Measurements from ENCODE around the gene DOCK2.
"Not testable (repeated sequence)": the region's sequence is repeated elsewhere in the genome, so short reads cannot be mapped to it uniquely, and the experiment has no call there.

Gene DOCK2

GRCh38 chr5:169754737-169755136 lies 117.7 kb downstream of the DOCK2 start:
- no peak for DNase-seq (ENCODE audit: low read depth in 4 of 4, low spot score in 1 of 4)

- no peak for DNase-seq (ENCODE audit: low read depth in 4 of 4, low spot score in 1 of 4)
Observed at GRCh38 chr5:169756071-169756765, 119.1 kb downstream of the DOCK2 start.

GRCh38 chr5:169757016-169757415 lies 119.9 kb downstream of the DOCK2 start:
- no peak for DNase-seq (ENCODE audit: low read depth in 4 of 4, low spot score in 1 of 4)

GRCh38 chr5:169758886-169759285 lies 121.8 kb downstream of the DOCK2 start:
- DNase-seq (ENCODE audit: low read depth in 4 of 4, low spot score in 1 of 4): no peak

- DNase-seq (ENCODE audit: low read depth in 4 of 4, low spot score in 1 of 4): no peak
Observed at GRCh38 chr5:169760229-169760628, 123.2 kb downstream of the DOCK2 start.

- DNase-seq (ENCODE audit: low read depth in 4 of 4, low spot score in 1 of 4): no peak
Observed at GRCh38 chr5:169762338-169763095, 125.4 kb downstream of the DOCK2 start.

- no peak for DNase-seq (ENCODE audit: low read depth in 4 of 4, low spot score in 1 of 4)
Observed at GRCh38 chr5:169763376-169764017, 126.4 kb downstream of the DOCK2 start.

GRCh38 chr5:169764018-169764378 lies 126.9 kb downstream of the DOCK2 start:
- no peak for DNase-seq (ENCODE audit: low read depth in 4 of 4, low spot score in 1 of 4)

GRCh38 chr5:169765176-169765996 lies 128.3 kb downstream of the DOCK2 start:
- DNase-seq (ENCODE audit: low read depth in 4 of 4, low spot score in 1 of 4): no peak

GRCh38 chr5:169766943-169767342 lies 129.9 kb downstream of the DOCK2 start:
- not testable (repeated sequence) for DNase-seq (ENCODE audit: low read depth in 4 of 4, low spot score in 1 of 4)

GRCh38 chr5:169767938-169768337 lies 130.9 kb downstream of the DOCK2 start:
- DNase-seq (ENCODE audit: low read depth in 4 of 4, low spot score in 1 of 4): no peak

- DNase-seq (ENCODE audit: low read depth in 4 of 4, low spot score in 1 of 4): no peak
Observed at GRCh38 chr5:169768416-169768815, 131.3 kb downstream of the DOCK2 start.

- no peak for DNase-seq (ENCODE audit: low read depth in 4 of 4, low spot score in 1 of 4)
Observed at GRCh38 chr5:169770109-169770508, 133.0 kb downstream of the DOCK2 start.

GRCh38 chr5:169772256-169772655 lies 135.2 kb downstream of the DOCK2 start:
- no peak for DNase-seq (ENCODE audit: low read depth in 4 of 4, low spot score in 1 of 4)

- no peak for DNase-seq (ENCODE audit: low read depth in 4 of 4, low spot score in 1 of 4)
Observed at GRCh38 chr5:169772688-169773087, 135.6 kb downstream of the DOCK2 start.

GRCh38 chr5:169777159-169777558 lies 140.1 kb downstream of the DOCK2 start:
- no peak for DNase-seq (ENCODE audit: low read depth in 4 of 4, low spot score in 1 of 4)

- DNase-seq (ENCODE audit: low read depth in 4 of 4, low spot score in 1 of 4): no peak
Observed at GRCh38 chr5:169778622-169779596, 141.8 kb downstream of the DOCK2 start.

- DNase-seq (ENCODE audit: low read depth in 4 of 4, low spot score in 1 of 4): no peak
Observed at GRCh38 chr5:169781420-169782345, 144.6 kb downstream of the DOCK2 start.

Measured in stimulated activated CD4-positive, alpha-beta T cell treated with anti-CD3 and anti-CD28 coated beads, Interleukin-1b, Interleukin-23, amount 100 ng/mL, for 24 hours (primary cell).